ENCODE results near the gene CST6. TPM values are rescaled to one million over a fixed set of nuclear protein-coding genes. Genes with fewer than 3 reads are reported as not detected.
A peak's percentile ranks its signal among the peaks of the same experiment; 100 is the strongest.

Gene CST6
- total and polyA plus RNA-seq, 11 donors = 0.87 to 8.3 (median 2.8) TPM; not detected in 6

- no peak for DNase-seq
- no peak overlapping the region for H3K4me3 ChIP-seq
- H3K36me3 ChIP-seq = no peaks in the 10 kb centered on the region
- TF ChIP-seq CTCF (IDR thresholded peaks at IDR 0.05) = no peak
- TF ChIP-seq POLR2A (IDR thresholded peaks at IDR 0.05) = no peak
- H3K27me3 ChIP-seq = peaks cover 0 to 3% (median 0%) of the 10 kb centered on the region in 9 donors
- ATAC-seq = peak in 3 of 4 donors; percentile 44 to 73 (median 50)
- intact Hi-C loops (cut with DNase I) = no loop called here
- H3K4me1 ChIP-seq = peaks cover 0 to 6% (median 0%) of the 10 kb centered on the region in 12 donors
- no peak overlapping the region for H3K27ac ChIP-seq
- H3K9me3 ChIP-seq = no peaks in the 10 kb centered on the region
- 63 to 70% (median 66%) methylated on average over 9 of the region's 9 CpGs for WGBS, 4 donors
These were observed 24.0 kb downstream of the CST6 start for GRCh38 chr11:66035653-66036333.

- WGBS, 4 donors = 84 to 88% (median 87%) methylated on average over 5 of the region's 5 CpGs
These were observed 24.5 kb downstream of the CST6 start for GRCh38 chr11:66036334-66036710.

GRCh38 chr11:66037327-66037726 is 25.5 kb downstream of the CST6 start:
- Histone ChIP-seq H3K9me3 (no peaks in the 10 kb centered on the region), H3K27ac (no peak overlapping the region), H3K4me1 (peaks cover 0 to 6% (median 0%) of the 10 kb centered on the region in 12 donors), H3K36me3 (no peaks in the 10 kb centered on the region), H3K27me3 (peaks cover 0 to 3% (median 0%) of the 10 kb centered on the region in 9 donors), H3K4me3 (no peak overlapping the region)
- ATAC-seq = no peak
- intact Hi-C loops (cut with DNase I) = no loop called here
- TF ChIP-seq CTCF (IDR thresholded peaks at IDR 0.05) (no peak), POLR2A (IDR thresholded peaks at IDR 0.05) (no peak)
- DNase-seq = no peak
- WGBS, 4 donors = 82 to 91% (median 89%) methylated on average over 3 of the region's 3 CpGs

More at GRCh38 chr11:66036334-66036710, 24.5 kb downstream of the CST6 start:
- Histone ChIP-seq H3K36me3 (no peaks in the 10 kb centered on the region), H3K27me3 (peaks cover 0 to 3% (median 0%) of the 10 kb centered on the region in 9 donors), H3K4me1 (peaks cover 0 to 6% (median 0%) of the 10 kb centered on the region in 12 donors), H3K9me3 (no peaks in the 10 kb centered on the region), H3K27ac (no peak overlapping the region), H3K4me3 (no peak overlapping the region)
- DNase-seq = no peak
- ATAC-seq = no peak
- intact Hi-C loops (cut with DNase I) = no loop called here
- no peak for TF ChIP-seq POLR2A (IDR thresholded peaks at IDR 0.05)
- no peak for TF ChIP-seq CTCF (IDR thresholded peaks at IDR 0.05)

- no peak overlapping the region for H3K27ac ChIP-seq
- peaks cover 0 to 2% (median 0%) of the 10 kb centered on the region in 9 donors for H3K27me3 ChIP-seq
- intact Hi-C loops (cut with DNase I) = no loop called here
- WGBS, 4 donors = 82 to 91% (median 85%) methylated on average over 2 to 3 of the region's 3 CpGs
- ATAC-seq = no peak
- no peak for DNase-seq
- TF ChIP-seq POLR2A (IDR thresholded peaks at IDR 0.05) (no peak), CTCF (IDR thresholded peaks at IDR 0.05) (no peak)
- H3K4me1 ChIP-seq = peaks cover 0 to 6% (median 0%) of the 10 kb centered on the region in 12 donors
- no peaks in the 10 kb centered on the region for H3K9me3 ChIP-seq
- H3K4me3 ChIP-seq = no peak overlapping the region
- no peaks in the 10 kb centered on the region for H3K36me3 ChIP-seq
These were observed 28.0 kb downstream of the CST6 start for GRCh38 chr11:66039765-66040164.
